GM18951 (cell line): ENCODE results near the gene BNIP3.

Experiments used
- POLR2A ChIP-seq: IDR thresholded peaks from 4 replicates; pipeline ENCODE4 v1.6.1; 2011; ENCODE audit warnings: mild to moderate bottlenecking; ENCODE audit not compliant: insufficient read length, insufficient read depth; ENCODE audit errors: extremely low read depth
- in situ Hi-C: fragments of 300-500 bp; cut with MboI; formaldehyde crosslinking; loops from one replicate; pipeline ENCODE4 v1.12.0; 2022; ENCODE audit warnings: low sequenced_read_pairs, mixed read lengths, inconsistent platforms; ENCODE audit not compliant: unreplicated experiment

BNIP3 gene

DNA sequence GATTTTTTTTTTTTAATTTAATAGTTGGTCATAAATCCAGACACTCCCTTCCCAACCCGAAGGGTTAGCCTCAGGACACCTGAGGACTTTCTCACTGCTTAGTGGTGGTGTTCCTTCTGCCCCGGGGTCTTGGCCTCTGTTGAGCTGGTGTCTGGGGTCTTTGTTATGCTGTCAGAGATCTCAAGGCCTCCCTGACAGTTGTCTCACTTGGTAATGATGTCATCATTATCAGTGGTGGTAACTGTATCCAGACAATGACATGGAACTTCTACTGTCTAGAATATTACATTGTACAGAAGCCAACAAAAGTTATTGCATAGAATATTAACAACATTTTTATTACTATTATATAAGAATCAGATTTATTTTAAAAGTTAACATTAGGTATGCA is 48.0 kb downstream of the BNIP3 start:
- in situ Hi-C loops: no loop called here
- no peak for TF ChIP-seq POLR2A

- TF ChIP-seq POLR2A: no peak
- in situ Hi-C loops: no loop called here
Measured at GRCh38 chr10:131933016-131933695, 48.6 kb downstream of the BNIP3 start.

- no peak for TF ChIP-seq POLR2A
- in situ Hi-C loops: no loop called here
Measured at GRCh38 chr10:131931981-131932380, 49.7 kb downstream of the BNIP3 start.

DNA sequence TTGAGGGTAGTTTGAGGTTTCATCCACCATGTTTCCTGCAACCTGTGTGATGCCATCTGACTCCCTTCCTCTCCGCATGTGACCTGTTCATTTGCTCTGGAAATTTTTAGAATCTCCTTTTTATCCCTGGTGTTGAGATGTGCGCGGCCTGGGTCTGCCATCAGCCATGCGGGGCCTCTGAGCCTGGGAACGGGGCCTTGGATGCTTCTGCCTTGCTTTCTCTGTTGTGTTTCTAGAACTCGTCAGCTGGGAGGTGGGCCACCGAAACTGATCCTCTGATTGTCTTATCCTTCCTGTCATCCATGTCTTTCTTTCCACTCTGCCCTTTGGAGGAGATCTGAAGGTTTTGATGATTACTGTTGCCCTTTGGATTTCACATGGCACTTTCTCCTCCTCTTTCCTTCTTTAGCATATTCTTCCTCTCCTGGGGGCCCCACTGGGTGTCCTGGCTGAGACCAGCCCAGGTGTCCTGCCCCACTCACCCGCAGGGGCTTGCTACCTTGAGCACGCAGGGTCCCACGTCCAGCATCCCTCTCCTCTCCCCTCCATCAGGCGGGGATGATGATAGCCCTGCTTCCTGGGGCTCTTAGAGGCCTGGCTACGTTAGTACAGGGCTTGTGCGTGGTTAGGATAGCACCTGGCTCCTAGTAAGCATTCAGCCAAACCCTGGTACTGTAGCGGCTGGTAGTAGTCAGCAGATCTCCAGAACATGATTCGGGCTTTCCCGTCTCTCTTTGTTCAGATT is 51.0 kb downstream of the BNIP3 start:
- in situ Hi-C loops: no loop called here
- no peak for TF ChIP-seq POLR2A

GRCh38 chr10:131930150-131930549 is 51.6 kb downstream of the BNIP3 start:
- in situ Hi-C loops: no loop called here
- no peak for TF ChIP-seq POLR2A

DNA sequence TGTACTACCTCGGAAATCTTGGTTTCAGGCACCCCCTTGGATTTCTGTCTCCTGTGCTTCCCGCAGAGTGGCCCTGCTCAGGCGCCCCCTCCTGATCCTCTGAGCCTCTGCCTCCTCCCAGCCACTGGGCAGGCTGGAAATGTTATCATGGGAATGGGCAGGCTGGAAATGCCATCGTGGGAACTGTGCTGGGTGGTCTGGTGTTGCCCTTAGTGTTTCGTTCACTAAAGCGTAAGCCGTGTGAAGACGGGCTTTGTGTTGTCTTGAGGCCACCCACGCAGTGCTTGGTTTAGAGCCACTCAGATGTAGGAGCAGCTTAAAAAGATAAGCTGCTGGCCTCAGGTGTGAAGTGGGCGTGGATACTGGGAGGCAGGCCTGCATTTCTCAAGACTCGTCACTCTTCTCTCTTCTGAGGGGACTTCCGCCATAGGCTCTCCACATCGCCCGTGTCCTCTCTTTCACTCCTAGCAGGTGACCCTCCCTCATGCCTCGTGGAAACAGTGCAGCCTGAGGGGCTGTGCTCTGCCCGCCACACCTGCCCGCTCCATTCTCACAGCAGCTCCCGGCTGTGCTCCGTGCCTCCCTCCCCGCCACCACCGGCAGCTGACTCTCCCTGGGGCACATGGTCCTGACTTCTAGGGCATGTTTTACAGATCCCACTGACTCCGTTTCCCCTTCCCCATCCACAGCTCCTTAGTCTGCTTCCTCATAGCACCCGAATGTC is 52.4 kb downstream of the BNIP3 start:
- no peak for TF ChIP-seq POLR2A

GRCh38 chr10:131928248-131929095 is 53.3 kb downstream of the BNIP3 start:
- in situ Hi-C loops: no loop called here
- TF ChIP-seq POLR2A: no peak

More for the DNA sequence above, 52.4 kb downstream of the BNIP3 start:
- in situ Hi-C loops: no loop called here

- TF ChIP-seq POLR2A: no peak
- in situ Hi-C loops: no loop called here
Measured at GRCh38 chr10:131926743-131927595, 54.8 kb downstream of the BNIP3 start.

GRCh38 chr10:131926253-131926652 is 55.5 kb downstream of the BNIP3 start:
- in situ Hi-C loops: no loop called here
- TF ChIP-seq POLR2A: no peak

DNA sequence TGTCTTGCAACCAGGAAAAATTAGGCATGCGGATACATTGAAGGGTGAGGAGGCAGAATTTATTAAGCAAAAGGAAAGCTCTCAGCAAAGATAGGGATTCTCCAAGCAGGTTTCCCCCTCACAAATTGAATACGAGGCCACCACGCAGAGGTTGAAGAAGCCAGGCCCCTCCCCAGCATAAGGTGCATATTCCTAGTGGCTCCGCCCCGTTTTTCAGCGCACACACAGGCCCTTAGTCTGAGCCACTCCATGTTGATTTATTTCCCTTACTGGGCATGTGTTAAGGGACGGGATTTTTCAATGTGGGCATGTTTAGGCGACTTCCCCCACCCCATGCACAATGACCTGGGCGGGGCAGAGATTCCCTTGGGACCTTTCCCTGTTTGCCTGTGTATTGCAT is 56.0 kb downstream of the BNIP3 start:
- no peak for TF ChIP-seq POLR2A
- in situ Hi-C loops: no loop called here

DNA sequence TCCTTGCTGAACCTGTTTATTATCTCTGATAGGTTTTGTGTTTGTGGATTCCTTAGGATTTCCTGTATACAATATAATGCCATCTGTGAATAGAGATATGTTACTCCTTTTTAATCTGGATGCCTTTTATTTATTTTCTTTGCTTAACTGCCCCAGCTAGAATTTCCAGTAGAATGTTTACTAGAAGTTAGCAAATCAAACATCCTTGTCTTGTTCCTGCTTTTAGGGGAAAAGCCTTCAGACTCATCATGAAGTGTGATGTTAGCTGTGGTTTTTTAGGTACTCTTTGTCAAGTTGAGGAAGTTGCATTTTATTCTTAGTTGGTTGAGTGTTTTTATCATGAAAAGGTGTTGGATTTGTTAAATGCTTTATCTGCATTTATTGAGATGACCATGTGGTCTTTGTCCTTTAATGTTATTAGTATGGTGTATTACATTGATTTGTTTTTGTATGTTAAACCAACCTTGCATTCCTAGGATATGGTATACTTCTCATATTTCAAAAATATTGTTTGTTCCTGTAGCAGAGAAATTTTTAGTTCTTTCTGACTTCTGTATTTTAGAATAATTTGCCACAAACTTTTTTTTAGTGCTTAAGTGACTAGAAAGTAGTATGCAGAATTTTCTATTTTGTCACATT is 56.6 kb downstream of the BNIP3 start:
- no peak for TF ChIP-seq POLR2A
- in situ Hi-C loops: no loop called here
